Measurements from ENCODE around the gene PRSS35.
"Not testable (repeated sequence)": the region's sequence is repeated elsewhere in the genome, so short reads cannot be mapped to it uniquely, and the experiment has no call there.

Gene PRSS35

DNA sequence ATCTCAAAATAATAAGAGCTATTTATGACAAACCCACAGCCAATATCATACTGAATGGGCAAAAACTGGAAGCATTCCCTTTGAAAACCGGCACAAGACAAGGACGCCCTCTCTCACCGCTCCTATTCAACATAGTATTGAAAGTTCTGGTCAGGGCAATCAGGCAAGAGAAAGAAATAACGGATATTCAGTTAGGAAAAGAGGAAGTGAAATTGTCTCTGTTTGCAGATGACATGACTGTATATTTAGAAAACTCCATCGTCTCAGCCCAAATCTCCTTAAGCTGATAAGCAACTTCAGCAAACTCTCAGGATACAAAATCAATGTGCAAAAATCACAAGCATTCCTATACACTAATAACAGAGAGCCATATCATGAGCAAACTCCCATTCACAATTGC, 38.1 kb downstream of the PRSS35 start:
- H3K4ac ChIP-seq (ENCODE audit: low read depth in 1 of 2, low read length in 2 of 2) = not testable (repeated sequence)

DNA sequence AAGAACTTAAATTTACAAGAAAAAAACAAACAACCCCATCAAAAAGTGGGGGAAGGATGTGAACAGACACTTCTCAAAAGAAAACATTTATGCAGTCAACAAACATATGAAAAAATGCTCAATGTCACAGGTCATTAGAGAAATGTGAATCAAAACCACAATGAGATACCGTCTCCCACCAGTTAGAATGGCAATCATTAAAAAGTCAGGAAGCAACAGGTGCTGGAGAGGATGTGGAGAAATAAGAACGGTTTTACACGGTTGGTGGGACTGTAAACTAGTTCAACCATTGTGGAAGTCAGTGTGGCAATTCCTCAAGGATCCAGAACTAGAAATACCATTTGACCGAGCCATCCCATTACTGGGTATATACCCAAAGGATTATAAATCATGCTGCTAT, 39.4 kb downstream of the PRSS35 start:
- not testable (repeated sequence) for H3K14ac ChIP-seq (ENCODE audit: low read length in 2 of 2); H3K27ac ChIP-seq (ENCODE audit: low read length, poor library complexity, severe bottlenecking); H3K4me1 ChIP-seq (ENCODE audit: control insufficient read depth, insufficient read depth, low read depth, low read length); H4K8ac ChIP-seq (ENCODE audit: low read length); H3K27me3 ChIP-seq (ENCODE audit: control insufficient read depth in 1 of 2, insufficient read depth in 1 of 2, low read length in 2 of 2); H4K91ac ChIP-seq (ENCODE audit: low read length); H3K4me3 ChIP-seq (ENCODE audit: insufficient read depth in 1 of 2, low read depth in 1 of 2, low read length in 2 of 2); H2BK15ac ChIP-seq (ENCODE audit: low read depth, poor library complexity, severe bottlenecking); H2BK12ac ChIP-seq (ENCODE audit: low read length in 2 of 2); H3K79me1 ChIP-seq (replicated peaks; ENCODE audit: low read length, poor library complexity, severe bottlenecking); H2AK5ac ChIP-seq (ENCODE audit: low read length, severe bottlenecking); DNase-seq; H2BK5ac ChIP-seq (ENCODE audit: low read depth, low read length, poor library complexity, severe bottlenecking); H3K9me3 ChIP-seq (ENCODE audit: control insufficient read depth, low read length); H3K9ac ChIP-seq (ENCODE audit: low read length); H3K36me3 ChIP-seq (ENCODE audit: control insufficient read depth in 1 of 2, insufficient read depth in 2 of 2, low read depth in 1 of 2, low read length in 2 of 2); H3K18ac ChIP-seq (ENCODE audit: low read depth in 1 of 2, low read length in 2 of 2); H2BK120ac ChIP-seq (ENCODE audit: low read depth, low read length); H2AFZ ChIP-seq (ENCODE audit: low read depth, low read length); H3K23ac ChIP-seq (ENCODE audit: low read length in 2 of 2); H3K4ac ChIP-seq (ENCODE audit: low read depth in 1 of 2, low read length in 2 of 2); H3K4me2 ChIP-seq (ENCODE audit: low read length, poor library complexity, severe bottlenecking)
- WGBS = 89% methylated on average over 3 of the region's 4 CpGs

More for the DNA sequence above, 38.1 kb downstream of the PRSS35 start:
- H3K18ac ChIP-seq (ENCODE audit: low read depth in 1 of 2, low read length in 2 of 2); H2BK5ac ChIP-seq (ENCODE audit: low read depth, low read length, poor library complexity, severe bottlenecking); H4K91ac ChIP-seq (ENCODE audit: low read length); H4K8ac ChIP-seq (ENCODE audit: low read length); H2AFZ ChIP-seq (ENCODE audit: low read depth, low read length); H3K4me3 ChIP-seq (ENCODE audit: insufficient read depth in 1 of 2, low read depth in 1 of 2, low read length in 2 of 2); H3K36me3 ChIP-seq (ENCODE audit: control insufficient read depth in 1 of 2, insufficient read depth in 2 of 2, low read depth in 1 of 2, low read length in 2 of 2); DNase-seq; H3K27me3 ChIP-seq (ENCODE audit: control insufficient read depth in 1 of 2, insufficient read depth in 1 of 2, low read length in 2 of 2); H3K14ac ChIP-seq (ENCODE audit: low read length in 2 of 2); H3K4me2 ChIP-seq (ENCODE audit: low read length, poor library complexity, severe bottlenecking); H3K27ac ChIP-seq (ENCODE audit: low read length, poor library complexity, severe bottlenecking); H3K9ac ChIP-seq (ENCODE audit: low read length); H2BK15ac ChIP-seq (ENCODE audit: low read depth, poor library complexity, severe bottlenecking); H3K23ac ChIP-seq (ENCODE audit: low read length in 2 of 2); H2BK12ac ChIP-seq (ENCODE audit: low read length in 2 of 2); H3K4me1 ChIP-seq (ENCODE audit: control insufficient read depth, insufficient read depth, low read depth, low read length); H3K79me1 ChIP-seq (replicated peaks; ENCODE audit: low read length, poor library complexity, severe bottlenecking); H3K9me3 ChIP-seq (ENCODE audit: control insufficient read depth, low read length); H2BK120ac ChIP-seq (ENCODE audit: low read depth, low read length); H2AK5ac ChIP-seq (ENCODE audit: low read length, severe bottlenecking): not testable (repeated sequence)
- 94% methylated on average over 1 of the region's 5 CpGs for WGBS

DNA sequence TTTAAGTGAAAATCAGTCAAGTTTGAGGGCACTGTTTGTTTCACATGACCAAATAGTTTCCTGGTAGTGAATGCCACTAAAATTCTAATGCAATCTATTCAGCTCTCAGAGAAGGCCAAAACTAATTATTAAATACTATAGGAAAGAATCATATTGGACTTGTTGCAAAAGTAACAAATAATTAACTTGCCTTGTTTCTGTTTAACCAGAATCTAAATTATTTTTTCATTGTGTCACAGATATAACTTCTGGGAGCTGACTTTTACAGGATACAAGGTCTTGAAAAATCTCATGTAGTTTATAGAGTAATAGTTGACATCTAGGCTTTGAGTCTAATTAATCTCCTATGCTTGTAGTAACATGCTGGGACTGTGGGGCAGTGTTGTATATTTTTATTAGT, 44.5 kb downstream of the PRSS35 start:
- Histone ChIP-seq H2AFZ (ENCODE audit: low read depth, low read length) (no peak overlapping the region), H2BK5ac (ENCODE audit: low read depth, low read length, poor library complexity, severe bottlenecking) (no peak overlapping the region), H4K8ac (ENCODE audit: low read length) (no peak overlapping the region), H2BK12ac (ENCODE audit: low read length in 2 of 2) (no peak overlapping the region), H3K9ac (ENCODE audit: low read length) (no peak overlapping the region), H3K23ac (ENCODE audit: low read length in 2 of 2) (no peak overlapping the region), H2AK5ac (ENCODE audit: low read length, severe bottlenecking) (no peak overlapping the region), H3K27ac (ENCODE audit: low read length, poor library complexity, severe bottlenecking) (peak overlapping the region; percentile 80), H3K36me3 (ENCODE audit: control insufficient read depth in 1 of 2, insufficient read depth in 2 of 2, low read depth in 1 of 2, low read length in 2 of 2) (no peaks in the 10 kb centered on the region), H3K18ac (ENCODE audit: low read depth in 1 of 2, low read length in 2 of 2) (no peak overlapping the region), H3K4me3 (ENCODE audit: insufficient read depth in 1 of 2, low read depth in 1 of 2, low read length in 2 of 2) (no peak overlapping the region), H3K4me1 (ENCODE audit: control insufficient read depth, insufficient read depth, low read depth, low read length) (peaks cover 6% of the 10 kb centered on the region), H3K4ac (ENCODE audit: low read depth in 1 of 2, low read length in 2 of 2) (no peak overlapping the region), H3K9me3 (ENCODE audit: control insufficient read depth, low read length) (peaks cover 4% of the 10 kb centered on the region), H3K14ac (ENCODE audit: low read length in 2 of 2) (no peak overlapping the region), H4K91ac (ENCODE audit: low read length) (no peak overlapping the region), H2BK120ac (ENCODE audit: low read depth, low read length) (no peak overlapping the region), H3K79me1 (replicated peaks; ENCODE audit: low read length, poor library complexity, severe bottlenecking) (no peaks in the 10 kb centered on the region), H3K4me2 (ENCODE audit: low read length, poor library complexity, severe bottlenecking) (no peak overlapping the region), H3K27me3 (ENCODE audit: control insufficient read depth in 1 of 2, insufficient read depth in 1 of 2, low read length in 2 of 2) (peaks cover 0 to 3% of the 10 kb centered on the region in 2 experiments), H2BK15ac (ENCODE audit: low read depth, poor library complexity, severe bottlenecking) (no peak overlapping the region)
- DNase-seq = no peak

DNA sequence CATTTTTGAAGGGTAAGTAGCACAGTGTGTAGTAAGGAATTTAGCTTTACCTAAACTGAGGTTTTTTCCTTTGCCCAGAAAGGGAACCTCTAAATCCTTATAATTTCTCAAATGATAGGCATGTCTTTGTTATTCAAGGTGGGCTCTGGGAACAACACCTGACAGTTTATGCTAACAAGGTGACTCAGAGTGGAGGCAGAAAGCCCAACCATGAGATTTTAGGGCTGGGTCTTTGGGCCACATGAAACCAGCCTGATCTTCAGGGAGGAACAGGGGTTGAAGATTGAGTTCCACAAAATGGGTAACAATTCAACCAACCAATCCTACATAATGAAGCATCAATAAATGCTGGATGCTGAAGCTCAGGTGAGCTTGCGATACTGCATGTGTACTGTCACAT, 46.6 kb downstream of the PRSS35 start:
- Histone ChIP-seq H3K79me1 (replicated peaks; ENCODE audit: low read length, poor library complexity, severe bottlenecking) (no peaks in the 10 kb centered on the region), H2BK15ac (ENCODE audit: low read depth, poor library complexity, severe bottlenecking) (no peak overlapping the region), H3K18ac (ENCODE audit: low read depth in 1 of 2, low read length in 2 of 2) (no peak overlapping the region), H4K91ac (ENCODE audit: low read length) (no peak overlapping the region), H3K27me3 (ENCODE audit: control insufficient read depth in 1 of 2, insufficient read depth in 1 of 2, low read length in 2 of 2) (peaks cover 0 to 3% of the 10 kb centered on the region in 2 experiments), H3K9ac (ENCODE audit: low read length) (no peak overlapping the region), H3K4me3 (ENCODE audit: insufficient read depth in 1 of 2, low read depth in 1 of 2, low read length in 2 of 2) (no peak overlapping the region), H3K4me2 (ENCODE audit: low read length, poor library complexity, severe bottlenecking) (no peak overlapping the region), H3K23ac (ENCODE audit: low read length in 2 of 2) (no peak overlapping the region), H3K4ac (ENCODE audit: low read depth in 1 of 2, low read length in 2 of 2) (no peak overlapping the region), H2AK5ac (ENCODE audit: low read length, severe bottlenecking) (peak overlapping the region; percentile 87), H2BK12ac (ENCODE audit: low read length in 2 of 2) (no peak overlapping the region), H3K4me1 (ENCODE audit: control insufficient read depth, insufficient read depth, low read depth, low read length) (peaks cover 6% of the 10 kb centered on the region), H2AFZ (ENCODE audit: low read depth, low read length) (no peak overlapping the region), H3K14ac (ENCODE audit: low read length in 2 of 2) (no peak overlapping the region), H3K9me3 (ENCODE audit: control insufficient read depth, low read length) (peaks cover 9% of the 10 kb centered on the region), H3K36me3 (ENCODE audit: control insufficient read depth in 1 of 2, insufficient read depth in 2 of 2, low read depth in 1 of 2, low read length in 2 of 2) (no peaks in the 10 kb centered on the region), H2BK120ac (ENCODE audit: low read depth, low read length) (no peak overlapping the region), H3K27ac (ENCODE audit: low read length, poor library complexity, severe bottlenecking) (no peak overlapping the region), H4K8ac (ENCODE audit: low read length) (no peak overlapping the region), H2BK5ac (ENCODE audit: low read depth, low read length, poor library complexity, severe bottlenecking) (no peak overlapping the region)
- DNase-seq = no peak
- WGBS = 100% methylated on average over 1 of the region's 1 CpG

Data from mesenchymal stem cell (in vitro differentiated cells and primary cell).